ENCODE results near the gene MAML2. TPM values are rescaled to one million over a fixed set of nuclear protein-coding genes. Genes with fewer than 3 reads are reported as not detected.

The MAML2 gene
- total and polyA plus RNA-seq, 2 of the 13 experiments (the other 11 are each of a cell fraction or from before 2014, with no cell fraction given), result 2.3 to 25.9 TPM

DNA sequence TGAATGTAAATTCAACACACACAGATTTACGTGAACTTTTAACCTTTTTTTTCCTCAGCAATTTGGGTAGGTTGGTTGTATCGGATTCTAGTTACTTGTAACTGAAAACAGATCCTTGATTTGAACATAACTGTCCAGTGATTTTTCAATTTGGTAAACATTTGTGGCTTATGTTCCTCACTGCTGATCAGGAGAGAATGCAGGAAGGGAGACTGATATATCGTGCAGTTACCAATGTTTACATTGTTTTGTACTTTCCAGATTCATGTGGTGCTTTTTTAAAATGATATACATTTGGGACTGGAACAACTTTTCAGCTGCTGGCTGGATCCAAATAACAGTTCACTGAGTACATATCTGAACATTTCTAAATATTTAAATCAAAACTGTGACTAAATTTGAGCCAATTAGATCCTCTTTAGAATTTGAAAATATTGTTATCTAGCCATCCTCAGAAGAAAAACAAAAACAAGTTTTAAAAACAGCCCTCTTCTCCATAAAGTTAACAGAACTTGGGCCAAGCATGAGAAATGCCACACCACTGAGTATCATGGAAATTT, 334.8 kb downstream of the MAML2 start (continued):
- TF ChIP-seq ZNF546 (CRISPR knock-in tag; conservative IDR thresholded peaks at IDR 0.05) (no peak), ZNF160 (CRISPR knock-in tag; IDR thresholded peaks at IDR 0.05) (no peak), MED13 (CRISPR knock-in tag; IDR thresholded peaks at IDR 0.05) (no peak), ZSCAN31 (CRISPR knock-in tag; IDR thresholded peaks at IDR 0.05; ENCODE audit: low read depth) (no peak), ZFYVE20 (CRISPR knock-in tag; IDR thresholded peaks at IDR 0.05; ENCODE audit: borderline replicate concordance, low read depth) (no peak)

- Histone ChIP-seq H3K27me3 (ENCODE audit: control insufficient read depth in 1 of 2, insufficient read depth in 2 of 2, low read length in 2 of 2) (no peaks in the 10 kb centered on the region), H3K79me2 (ENCODE audit: insufficient read depth, low read length) (peaks cover 4% of the 10 kb centered on the region), H4K20me1 (ENCODE audit: insufficient read depth, low read length) (no peaks in the 10 kb centered on the region), H3K4me1 (ENCODE audit: insufficient read depth, low read length) (peaks cover 20% of the 10 kb centered on the region), H3K9me3 (ENCODE audit: low read length) (no peaks in the 10 kb centered on the region), H3K4me3 (replicated peaks in 1 of 3; ENCODE audit: insufficient read depth in 1 of 3, low read depth in 2 of 3, low read length in 3 of 3) (no peak overlapping the region), H3K4me2 (ENCODE audit: low read depth, low read length) (no peak overlapping the region), H3K36me3 (replicated peaks in 1 of 2; ENCODE audit: control insufficient read depth in 1 of 2, insufficient read depth in 2 of 2, low read length in 2 of 2) (peaks cover 1 to 3% of the 10 kb centered on the region in 2 experiments; a peak in 2 of 5 replicates), H3K27ac (ENCODE audit: extremely low read length, insufficient read depth, low read length) (no peak overlapping the region), H3K9ac (ENCODE audit: insufficient read depth, low read depth, low read length) (no peak overlapping the region), H2AFZ (ENCODE audit: low read length) (no peak overlapping the region)
- no peak for ATAC-seq
- ChIA-PET CTCF (ENCODE audit: low intra/inter-chr PET ratio, low total read pairs) (no interaction called here), POLR2A (no interaction called here)
- no peak for DNase-seq (ENCODE audit: low spot score)
- in situ Hi-C loops (cut with HindIII; ENCODE audit: extremely low pct_ligation_motif_present, low pct_unique_long_range_greater_than_20kb) (no loop called here), intact Hi-C loops (cut with micrococcal nuclease; ENCODE audit: unreplicated experiment) (no loop called here)
- no TSS peak for BruUV-seq (replicated peaks)
- FAIRE-seq, result no peak
- TF ChIP-seq BCL6 (CRISPR knock-in tag; IDR thresholded peaks at IDR 0.05), result no peak
- no peak for TF ChIP-seq NR3C1 (CRISPR knock-in tag; IDR thresholded peaks at IDR 0.05)
- no peak for TF ChIP-seq SIX1 (CRISPR knock-in tag; IDR thresholded peaks at IDR 0.05; ENCODE audit: borderline replicate concordance)
- TF ChIP-seq, protein P1, sequence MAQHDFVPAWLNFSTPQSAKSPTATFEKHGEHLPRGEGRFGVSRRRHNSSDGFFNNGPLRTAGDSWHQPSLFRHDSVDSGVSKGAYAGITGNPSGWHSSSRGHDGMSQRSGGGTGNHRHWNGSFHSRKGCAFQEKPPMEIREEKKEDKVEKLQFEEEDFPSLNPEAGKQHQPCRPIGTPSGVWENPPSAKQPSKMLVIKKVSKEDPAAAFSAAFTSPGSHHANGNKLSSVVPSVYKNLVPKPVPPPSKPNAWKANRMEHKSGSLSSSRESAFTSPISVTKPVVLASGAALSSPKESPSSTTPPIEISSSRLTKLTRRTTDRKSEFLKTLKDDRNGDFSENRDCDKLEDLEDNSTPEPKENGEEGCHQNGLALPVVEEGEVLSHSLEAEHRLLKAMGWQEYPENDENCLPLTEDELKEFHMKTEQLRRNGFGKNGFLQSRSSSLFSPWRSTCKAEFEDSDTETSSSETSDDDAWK (CRISPR knock-in tag; IDR thresholded peaks at IDR 0.05), result no peak
- no peak for TF ChIP-seq DNMT1 (CRISPR knock-in tag; IDR thresholded peaks at IDR 0.05)
- TF ChIP-seq ZBTB42 (CRISPR knock-in tag; IDR thresholded peaks at IDR 0.05), result no peak
- TF ChIP-seq SIN3A (IDR thresholded peaks at IDR 0.05; ENCODE audit: borderline replicate concordance, low read depth, low read length), result no peak
- no peak for TF ChIP-seq ZC3H4 (CRISPR knock-in tag; IDR thresholded peaks at IDR 0.05; ENCODE audit: borderline replicate concordance)
- TF ChIP-seq, protein P2, sequence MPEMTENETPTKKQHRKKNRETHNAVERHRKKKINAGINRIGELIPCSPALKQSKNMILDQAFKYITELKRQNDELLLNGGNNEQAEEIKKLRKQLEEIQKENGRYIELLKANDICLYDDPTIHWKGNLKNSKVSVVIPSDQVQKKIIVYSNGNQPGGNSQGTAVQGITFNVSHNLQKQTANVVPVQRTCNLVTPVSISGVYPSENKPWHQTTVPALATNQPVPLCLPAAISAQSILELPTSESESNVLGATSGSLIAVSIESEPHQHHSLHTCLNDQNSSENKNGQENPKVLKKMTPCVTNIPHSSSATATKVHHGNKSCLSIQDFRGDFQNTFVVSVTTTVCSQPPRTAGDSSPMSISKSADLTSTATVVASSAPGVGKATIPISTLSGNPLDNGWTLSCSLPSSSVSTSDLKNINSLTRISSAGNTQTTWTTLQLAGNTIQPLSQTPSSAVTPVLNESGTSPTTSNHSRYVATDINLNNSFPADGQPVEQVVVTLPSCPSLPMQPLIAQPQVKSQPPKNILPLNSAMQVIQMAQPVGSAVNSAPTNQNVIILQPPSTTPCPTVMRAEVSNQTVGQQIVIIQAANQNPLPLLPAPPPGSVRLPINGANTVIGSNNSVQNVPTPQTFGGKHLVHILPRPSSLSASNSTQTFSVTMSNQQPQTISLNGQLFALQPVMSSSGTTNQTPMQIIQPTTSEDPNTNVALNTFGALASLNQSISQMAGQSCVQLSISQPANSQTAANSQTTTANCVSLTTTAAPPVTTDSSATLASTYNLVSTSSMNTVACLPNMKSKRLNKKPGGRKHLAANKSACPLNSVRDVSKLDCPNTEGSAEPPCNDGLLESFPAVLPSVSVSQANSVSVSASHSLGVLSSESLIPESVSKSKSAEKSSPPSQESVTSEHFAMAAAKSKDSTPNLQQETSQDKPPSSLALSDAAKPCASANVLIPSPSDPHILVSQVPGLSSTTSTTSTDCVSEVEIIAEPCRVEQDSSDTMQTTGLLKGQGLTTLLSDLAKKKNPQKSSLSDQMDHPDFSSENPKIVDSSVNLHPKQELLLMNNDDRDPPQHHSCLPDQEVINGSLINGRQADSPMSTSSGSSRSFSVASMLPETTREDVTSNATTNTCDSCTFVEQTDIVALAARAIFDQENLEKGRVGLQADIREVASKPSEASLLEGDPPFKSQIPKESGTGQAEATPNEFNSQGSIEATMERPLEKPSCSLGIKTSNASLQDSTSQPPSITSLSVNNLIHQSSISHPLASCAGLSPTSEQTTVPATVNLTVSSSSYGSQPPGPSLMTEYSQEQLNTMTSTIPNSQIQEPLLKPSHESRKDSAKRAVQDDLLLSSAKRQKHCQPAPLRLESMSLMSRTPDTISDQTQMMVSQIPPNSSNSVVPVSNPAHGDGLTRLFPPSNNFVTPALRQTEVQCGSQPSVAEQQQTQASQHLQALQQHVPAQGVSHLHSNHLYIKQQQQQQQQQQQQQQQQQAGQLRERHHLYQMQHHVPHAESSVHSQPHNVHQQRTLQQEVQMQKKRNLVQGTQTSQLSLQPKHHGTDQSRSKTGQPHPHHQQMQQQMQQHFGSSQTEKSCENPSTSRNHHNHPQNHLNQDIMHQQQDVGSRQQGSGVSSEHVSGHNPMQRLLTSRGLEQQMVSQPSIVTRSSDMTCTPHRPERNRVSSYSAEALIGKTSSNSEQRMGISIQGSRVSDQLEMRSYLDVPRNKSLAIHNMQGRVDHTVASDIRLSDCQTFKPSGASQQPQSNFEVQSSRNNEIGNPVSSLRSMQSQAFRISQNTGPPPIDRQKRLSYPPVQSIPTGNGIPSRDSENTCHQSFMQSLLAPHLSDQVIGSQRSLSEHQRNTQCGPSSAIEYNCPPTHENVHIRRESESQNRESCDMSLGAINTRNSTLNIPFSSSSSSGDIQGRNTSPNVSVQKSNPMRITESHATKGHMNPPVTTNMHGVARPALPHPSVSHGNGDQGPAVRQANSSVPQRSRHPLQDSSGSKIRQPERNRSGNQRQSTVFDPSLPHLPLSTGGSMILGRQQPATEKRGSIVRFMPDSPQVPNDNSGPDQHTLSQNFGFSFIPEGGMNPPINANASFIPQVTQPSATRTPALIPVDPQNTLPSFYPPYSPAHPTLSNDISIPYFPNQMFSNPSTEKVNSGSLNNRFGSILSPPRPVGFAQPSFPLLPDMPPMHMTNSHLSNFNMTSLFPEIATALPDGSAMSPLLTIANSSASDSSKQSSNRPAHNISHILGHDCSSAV (CRISPR knock-in tag; IDR thresholded peaks at IDR 0.05; ENCODE audit: borderline replicate concordance), result no peak
- TF ChIP-seq RBFOX2 (IDR thresholded peaks at IDR 0.05; ENCODE audit: low read depth, low read length), result no peak
These were observed 337.0 kb downstream of the MAML2 start for GRCh38 chr11:96006037-96006436.
